Renal cortical epithelial cell (primary cell): ENCODE data around the gene KAZN. TPM values are rescaled to one million over a fixed set of nuclear protein-coding genes. Genes with fewer than 3 reads are reported as not detected.

ENCODE experiments used
- DNase-seq: peaks from one replicate; pipeline ENCODE4 v3.0.0-alpha.2; 2011; ENCODE audit warnings: low read depth
- total RNA-seq: library from RNA; depleted of rRNA; stranded (reverse); fragments of >200 nt; gene quantifications from 2 replicates; pipeline ENCODE4 v1.2.3, GENCODE V29; 2014

The KAZN gene
- total RNA-seq, 1 donor from 2014 or later, result 30.8 TPM

DNA sequence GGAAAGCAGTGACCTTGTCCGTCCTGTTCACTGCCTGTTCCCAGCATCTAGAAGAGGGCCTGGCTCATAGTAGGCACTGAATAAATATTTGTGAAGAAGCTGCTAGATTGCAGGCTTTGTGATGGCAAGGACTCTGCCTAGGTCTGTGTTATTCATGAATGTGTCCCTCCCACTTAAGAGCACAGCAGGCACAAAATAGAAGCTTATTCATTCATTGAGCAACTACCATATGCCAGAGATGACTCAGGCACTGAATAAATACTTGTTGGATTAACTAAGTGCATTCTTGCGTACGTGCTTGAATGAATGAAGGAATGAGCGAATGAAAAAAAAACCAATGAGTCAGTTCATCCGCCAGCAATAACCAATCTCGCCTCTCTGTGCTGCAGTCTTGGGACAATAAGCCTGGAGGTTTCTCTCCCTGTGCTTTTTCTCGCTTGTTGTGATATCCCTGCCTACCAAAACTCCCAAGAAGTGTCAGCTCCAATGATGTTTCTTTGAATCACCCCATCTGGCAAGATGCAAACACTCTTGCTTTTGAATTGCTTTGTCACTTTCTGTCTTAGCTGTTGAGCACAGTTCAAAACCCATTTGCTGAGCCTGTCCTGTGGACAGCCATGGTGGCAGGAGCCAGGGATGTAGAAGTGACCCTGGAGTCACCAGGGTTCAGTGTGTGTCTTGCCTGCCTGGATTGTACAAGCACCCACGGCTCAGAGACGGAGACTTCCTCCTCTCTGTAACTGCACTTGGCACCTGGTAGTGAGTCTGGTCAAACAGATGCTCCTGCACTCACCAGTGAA is 143.9 kb downstream of the KAZN start:
- DNase-seq, result peak; percentile 99

DNA sequence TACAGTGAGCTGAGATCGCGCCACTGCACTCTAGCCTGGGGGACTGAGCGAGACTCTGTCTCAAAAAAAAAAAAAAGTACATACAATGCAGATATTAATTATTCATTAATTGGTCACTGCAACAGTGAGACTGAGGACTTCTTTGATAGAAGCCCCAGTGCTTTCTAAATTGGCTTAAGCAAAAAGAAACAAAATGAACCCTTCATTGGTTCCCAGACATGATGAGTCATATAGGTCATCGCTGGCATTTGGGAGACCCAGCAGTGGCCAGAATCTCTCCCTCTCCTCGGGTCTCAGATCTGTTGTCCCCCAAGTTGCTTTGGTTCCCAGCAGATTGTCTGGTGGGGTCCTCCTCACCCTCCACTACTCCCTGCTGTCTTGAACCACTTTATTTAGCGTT is 144.9 kb downstream of the KAZN start:
- peak; percentile 24 for DNase-seq

DNA sequence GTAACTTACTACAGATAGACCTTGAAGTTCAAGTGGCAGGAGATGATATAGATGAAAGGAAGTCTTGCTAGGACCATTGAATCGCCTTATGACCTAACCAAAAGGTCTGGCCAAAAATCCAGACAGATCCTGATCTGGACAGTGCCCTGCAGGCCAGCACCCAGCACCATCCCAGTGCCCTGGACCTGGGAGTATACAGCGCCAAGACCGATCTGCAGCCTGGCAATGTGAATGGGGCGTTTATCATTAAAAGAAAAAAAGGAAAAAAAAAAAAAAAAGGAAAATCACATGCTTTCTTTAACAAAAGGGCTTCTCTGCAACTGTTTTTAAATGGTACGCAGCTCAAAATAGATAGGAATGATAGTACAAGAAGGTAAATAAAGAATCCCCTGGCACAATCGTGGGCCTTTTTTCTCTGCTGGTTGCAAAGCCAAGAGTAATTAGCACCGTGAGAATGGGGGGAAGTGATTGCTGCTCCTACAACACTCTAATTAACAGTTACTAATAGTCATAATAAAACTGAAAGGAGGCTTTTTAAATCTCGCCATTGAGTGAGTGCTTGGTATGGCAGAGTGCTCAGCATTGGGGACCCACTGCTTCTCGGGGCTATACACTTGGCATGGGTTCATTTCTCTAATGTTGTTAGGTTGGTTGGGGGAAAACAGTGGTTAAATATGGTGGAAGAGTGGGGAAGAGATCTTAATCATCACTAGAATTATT is 146.7 kb downstream of the KAZN start:
- DNase-seq, result no peak

- DNase-seq, result no peak
Measured at GRCh38 chr1:14745789-14746188, 147.3 kb downstream of the KAZN start.

- no peak for DNase-seq
Measured at GRCh38 chr1:14746393-14746792, 147.9 kb downstream of the KAZN start.

DNA sequence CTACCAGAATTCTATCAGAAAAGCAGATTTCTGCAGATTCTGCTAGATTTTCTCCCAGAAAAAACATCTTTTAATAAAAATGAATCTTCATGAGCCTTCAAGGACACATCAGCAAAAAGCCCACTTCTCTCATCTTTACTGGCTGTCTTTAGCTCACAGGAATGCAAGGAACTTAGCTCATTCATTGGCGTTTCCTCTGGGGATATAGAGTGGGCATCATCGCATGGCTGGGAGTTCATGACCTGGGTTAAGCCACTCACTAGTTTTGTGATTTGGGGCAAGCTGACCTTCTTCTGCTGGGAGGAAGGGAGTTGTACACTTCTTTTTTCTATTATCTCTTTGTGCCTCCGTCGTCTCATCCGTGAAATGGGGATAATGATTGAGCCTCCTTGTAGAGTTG is 149.7 kb downstream of the KAZN start:
- DNase-seq, result no peak

DNA sequence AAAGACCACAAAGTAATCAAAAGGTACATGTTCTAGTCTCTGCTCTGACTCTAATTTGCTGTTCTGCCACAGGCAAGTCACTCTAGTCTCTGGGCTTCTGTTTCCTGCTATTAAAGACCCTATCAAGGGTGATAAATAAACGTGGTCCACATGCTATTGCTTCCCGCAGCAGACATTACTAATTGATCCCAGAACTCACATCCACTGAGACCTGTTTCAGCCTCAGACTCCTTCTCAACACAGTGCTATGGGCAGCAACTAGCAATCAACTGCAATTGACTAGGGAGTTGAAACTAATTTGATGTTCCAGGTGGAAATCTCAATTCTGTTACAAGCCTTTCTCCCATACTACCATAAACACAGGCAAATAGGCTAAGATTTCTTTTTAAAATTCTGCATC is 150.5 kb downstream of the KAZN start:
- DNase-seq, result no peak

GRCh38 chr1:14750490-14750889 is 152.0 kb downstream of the KAZN start:
- no peak for DNase-seq

DNA sequence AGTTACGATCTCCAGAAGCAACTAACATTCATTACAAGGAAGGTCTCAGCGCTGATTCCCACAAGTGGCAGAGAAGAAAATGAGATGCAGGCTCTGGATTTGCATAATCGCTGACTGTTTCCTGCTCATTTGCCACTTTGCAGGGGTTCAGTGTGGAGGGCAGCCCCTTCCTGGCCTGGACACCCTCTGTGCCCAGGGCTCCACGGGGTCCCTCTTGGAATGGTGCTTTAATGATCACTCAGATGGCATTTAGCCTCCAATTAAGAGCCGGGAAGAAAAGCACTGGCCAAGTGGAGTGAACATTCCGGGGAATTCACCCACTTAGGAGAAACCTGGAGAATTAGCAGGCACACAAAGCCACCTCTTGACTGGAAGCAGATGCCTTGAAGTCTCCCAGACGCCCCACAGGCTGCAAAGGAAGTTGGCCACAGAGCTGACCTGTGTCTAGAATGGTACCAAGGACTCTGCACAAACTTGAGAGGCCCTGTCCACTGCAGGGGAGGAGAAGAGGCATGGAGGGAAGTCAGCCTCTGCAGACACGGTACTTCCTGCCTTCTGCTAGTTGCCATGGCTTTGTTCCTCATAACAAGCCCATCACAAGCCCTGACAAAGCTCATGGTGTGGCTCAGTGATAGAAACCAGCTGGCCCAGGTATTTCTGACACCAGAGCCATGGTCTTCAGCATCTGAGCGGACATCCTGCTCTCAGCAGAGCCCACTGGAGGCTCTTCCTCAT is 157.2 kb downstream of the KAZN start:
- no peak for DNase-seq

DNA sequence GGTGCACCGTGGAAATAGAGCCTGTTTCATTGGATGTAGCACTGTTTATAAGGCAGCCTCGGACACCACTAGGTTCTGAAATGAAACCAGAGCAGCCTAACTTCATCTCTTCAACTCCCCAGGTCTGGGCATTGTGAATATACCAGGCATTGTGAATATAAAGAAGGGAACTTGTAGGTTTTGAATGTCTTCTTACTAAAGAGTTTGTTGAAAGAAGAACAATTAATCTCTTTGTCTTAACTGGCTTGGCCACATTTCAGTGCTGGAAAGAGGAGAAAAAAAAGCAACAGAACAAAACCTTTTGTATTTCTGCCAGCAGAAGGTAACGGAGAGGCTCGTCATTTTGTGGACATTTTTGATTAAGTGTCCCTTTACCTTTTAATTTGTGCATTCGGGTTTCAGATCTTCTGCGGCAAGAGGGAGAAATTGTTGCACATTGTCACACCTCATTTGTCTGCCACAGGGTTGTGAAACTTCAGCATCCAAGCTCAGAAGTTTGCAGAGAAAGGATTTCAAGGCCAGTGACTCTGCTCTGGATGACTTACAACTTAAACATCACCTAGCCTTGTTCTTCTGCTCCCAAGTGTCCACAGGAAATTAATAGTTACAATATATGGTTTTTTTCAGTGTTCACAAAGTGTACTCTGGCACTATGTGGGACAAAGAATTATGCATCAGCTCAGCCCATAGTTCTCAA is 158.3 kb downstream of the KAZN start:
- peak; percentile 70 for DNase-seq

DNA sequence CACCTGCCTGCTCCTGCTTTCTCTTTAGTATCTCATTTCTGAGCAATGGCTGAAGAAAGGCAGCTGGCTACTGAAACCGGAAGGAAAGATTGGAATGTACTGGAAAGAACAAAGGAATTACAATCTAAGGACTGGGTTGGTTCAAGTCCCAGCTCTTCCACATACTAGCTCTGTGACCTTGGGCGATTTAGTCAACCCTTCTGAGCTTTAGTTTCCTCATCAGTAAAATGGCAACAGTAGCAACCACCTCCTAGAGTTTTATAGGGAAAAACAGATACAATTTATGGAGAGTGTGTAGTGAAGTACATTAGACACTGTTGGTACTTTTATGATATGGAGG is 158.8 kb downstream of the KAZN start:
- no peak for DNase-seq

- no peak for DNase-seq
Measured at GRCh38 chr1:14759042-14759818, 160.7 kb downstream of the KAZN start.

GRCh38 chr1:14759843-14760242 is 161.4 kb downstream of the KAZN start:
- no peak for DNase-seq

DNA sequence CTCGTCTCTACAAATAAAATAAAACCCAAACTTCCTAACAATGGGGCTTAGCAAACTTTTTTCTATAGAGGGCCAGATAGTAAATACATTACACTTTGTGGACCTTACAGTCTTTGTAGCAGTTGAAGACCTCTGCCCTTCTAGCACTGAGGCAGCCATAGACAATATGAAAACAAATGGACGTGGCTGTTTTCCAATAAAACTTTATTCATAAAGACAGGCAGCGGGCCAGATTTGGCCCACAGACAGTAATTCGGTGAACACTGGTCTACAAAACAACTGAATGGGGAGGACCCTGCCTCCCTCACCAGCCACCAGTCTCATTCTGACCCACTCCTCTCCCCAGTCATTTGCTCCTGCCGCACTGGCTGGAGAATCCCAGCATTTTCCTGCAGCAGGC is 162.3 kb downstream of the KAZN start:
- no peak for DNase-seq

GRCh38 chr1:14761291-14762153 is 163.0 kb downstream of the KAZN start:
- no peak for DNase-seq

DNA sequence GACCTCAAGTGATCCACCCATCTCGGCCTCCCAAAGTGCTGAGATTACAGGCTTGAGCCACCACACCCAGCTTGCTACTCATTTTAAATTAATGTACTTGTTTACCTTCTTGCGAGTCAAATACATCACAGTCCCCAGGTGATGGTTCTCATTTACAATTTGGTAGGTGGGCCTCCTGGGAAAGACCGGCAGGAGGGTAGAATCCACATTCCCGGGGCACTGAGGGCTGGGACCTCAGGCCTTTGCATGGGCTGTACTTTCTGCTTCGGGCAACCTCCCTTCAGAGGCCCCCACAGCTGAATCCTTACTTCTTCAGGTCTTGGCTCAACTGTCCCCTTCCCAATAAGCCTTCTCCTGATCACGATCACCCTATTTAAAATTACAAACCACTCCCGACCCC is 165.5 kb downstream of the KAZN start:
- no peak for DNase-seq

GRCh38 chr1:14765773-14766172 is 167.3 kb downstream of the KAZN start:
- DNase-seq, result peak; percentile 46

GRCh38 chr1:14767075-14767474 is 168.6 kb downstream of the KAZN start:
- no peak for DNase-seq

GRCh38 chr1:14768582-14769304 is 170.3 kb downstream of the KAZN start:
- peak; percentile 54 for DNase-seq
